ENCODE measurements around the gene LETM1. TPM values are rescaled to one million over a fixed set of nuclear protein-coding genes. Genes with fewer than 3 reads are reported as not detected.

LETM1 gene
- total RNA-seq, 1 experiment from 2014 or later: 67.3 TPM

- no peak overlapping the region for H3K27ac ChIP-seq (ENCODE audit: low read depth, low read length)
- BruUV-seq (replicated peaks): no TSS peak
- H3K4me1 ChIP-seq (ENCODE audit: control insufficient read depth in 1 of 2, insufficient read depth in 2 of 2, low read length in 2 of 2): no peaks in the 10 kb centered on the region
- no peak overlapping the region for H3K4me3 ChIP-seq (replicated peaks in 1 of 2; ENCODE audit: low read depth in 1 of 2, low read length in 2 of 2)
- ATAC-seq (no peak), DNase-seq (ENCODE audit: low read depth, low spot score) (no peak)
- H3K79me2 ChIP-seq (ENCODE audit: insufficient read depth, low read length): no peaks in the 10 kb centered on the region; the same call in 1 of the 2 replicates
- intact Hi-C loops (cut with micrococcal nuclease): no loop called here
- H3K9me3 ChIP-seq (ENCODE audit: control insufficient read depth in 1 of 2, insufficient read depth in 1 of 2, low read depth in 1 of 2, low read length in 2 of 2): no peaks in the 10 kb centered on the region
- POLR2A ChIA-PET: no interaction called here
- TF ChIP-seq, protein P1, sequence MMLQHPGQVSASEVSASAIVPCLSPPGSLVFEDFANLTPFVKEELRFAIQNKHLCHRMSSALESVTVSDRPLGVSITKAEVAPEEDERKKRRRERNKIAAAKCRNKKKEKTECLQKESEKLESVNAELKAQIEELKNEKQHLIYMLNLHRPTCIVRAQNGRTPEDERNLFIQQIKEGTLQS (IDR thresholded peaks at IDR 0.05): no peak
- TF ChIP-seq CTCF (IDR thresholded peaks at IDR 0.05 in 2 of 3, conservative IDR thresholded peaks at IDR 0.05 in 1 of 3; ENCODE audit: borderline replicate concordance in 1 of 3, insufficient read depth in 1 of 3, low read depth in 2 of 3, low read length in 2 of 3) (no peak), EZH2 (IDR thresholded peaks at IDR 0.05) (no peak)
- CTCF ChIA-PET: no interaction called here
- RAD21 ChIA-PET (ENCODE audit: low non-redundant PET in 1 of 2, low total read pairs in 2 of 2, uncharacterized antibody in 2 of 2, unreplicated experiment in 2 of 2): no interaction called here
- no peaks in the 10 kb centered on the region for H3K27me3 ChIP-seq (ENCODE audit: insufficient read depth, low read length)
- H2AFZ ChIP-seq (ENCODE audit: low read depth, low read length, poor library complexity, severe bottlenecking): no peak overlapping the region
- no peaks in the 10 kb centered on the region for H4K20me1 ChIP-seq (ENCODE audit: insufficient read depth)
- peaks cover 33 to 53% of the 10 kb centered on the region in 2 experiments; a peak in 3 of 4 replicates for H3K36me3 ChIP-seq (ENCODE audit: control insufficient read depth in 1 of 2, insufficient read depth in 2 of 2, low read length in 2 of 2)
- no peak overlapping the region for H3K4me2 ChIP-seq (ENCODE audit: low read length)
- H3K9ac ChIP-seq (ENCODE audit: low read length): no peak overlapping the region
- H3K9me2 ChIP-seq (ENCODE audit: insufficient read depth): no peaks in the 10 kb centered on the region
Measured at GRCh38 chr4:1822568-1823544, 33.1 kb downstream of the LETM1 start.
